ENCODE measurements around the gene RBBP6. TPM values are rescaled to one million over a fixed set of nuclear protein-coding genes. Genes with fewer than 3 reads are reported as not detected.

Gene RBBP6
- total RNA-seq, 1 experiment from 2014 or later: 38.4 TPM

DNA sequence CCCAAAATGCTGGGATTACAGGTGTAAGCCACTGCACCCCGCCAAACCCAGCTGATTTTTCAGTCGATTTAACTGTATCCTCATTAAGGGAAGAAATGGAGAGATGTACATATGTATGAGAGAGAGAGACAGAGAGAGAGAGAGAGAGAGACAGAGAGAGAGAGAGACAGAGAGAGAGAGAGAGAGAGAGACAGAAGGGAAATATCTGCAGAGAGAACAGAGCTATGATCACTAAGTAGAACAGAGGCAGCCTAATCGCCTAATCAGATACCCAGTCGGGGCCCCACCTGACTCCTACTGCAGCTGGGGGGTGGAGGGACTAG is 70.0 kb downstream of the RBBP6 start:
- CTCF ChIA-PET: no interaction called here
- H3K27ac ChIP-seq (ENCODE audit: low read length): no peak overlapping the region

DNA sequence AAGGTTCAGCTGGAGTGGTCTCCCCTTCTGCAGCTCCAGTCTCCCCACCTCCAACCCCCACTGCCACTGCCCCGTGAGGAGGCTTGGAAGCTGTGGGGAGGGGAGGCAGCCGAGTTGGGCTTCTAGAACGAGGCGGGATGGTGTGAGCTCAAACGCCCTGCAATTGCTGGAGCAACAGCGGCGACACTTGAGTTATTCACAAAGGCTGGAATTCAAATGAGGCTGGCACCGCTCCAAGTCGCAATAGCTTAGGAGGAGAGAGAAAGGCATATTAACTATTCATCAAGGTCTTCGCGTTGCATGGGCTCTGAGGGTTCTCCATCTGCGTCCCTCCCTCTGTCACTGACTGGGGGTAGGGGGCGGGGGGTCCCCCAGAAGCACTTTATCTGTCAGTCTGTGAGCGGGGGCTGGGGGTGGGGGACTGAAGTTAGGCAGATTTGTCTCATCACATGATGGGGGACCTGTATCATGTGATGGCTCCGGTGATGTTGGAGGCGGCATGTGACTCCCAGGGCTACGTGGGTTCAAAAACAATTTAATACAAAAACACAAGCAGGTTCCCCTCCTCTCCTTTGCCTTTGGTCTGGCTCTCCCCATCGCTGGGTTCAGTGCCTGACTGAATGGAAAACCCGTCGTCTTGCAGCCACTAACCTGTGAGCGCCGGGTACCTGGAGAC is 70.5 kb downstream of the RBBP6 start:
- ChIA-PET POLR2A (ENCODE audit: unreplicated experiment) (no interaction called here), CTCF (no interaction called here)
- no peak overlapping the region for H3K27ac ChIP-seq (ENCODE audit: low read length)
- H3K79me2 ChIP-seq (ENCODE audit: low read length): no peaks in the 10 kb centered on the region
- no peaks in the 10 kb centered on the region for H4K20me1 ChIP-seq (ENCODE audit: low read length)
- H3K4me3 ChIP-seq (ENCODE audit: low read length): peak overlapping the region; percentile 50
- H3F3A ChIP-seq (ENCODE audit: low read length, unreplicated experiment): no peaks in the 10 kb centered on the region
- H3K4me2 ChIP-seq (ENCODE audit: low read length): peak overlapping the region; percentile 83
- H2AFZ ChIP-seq (ENCODE audit: low read length): peak overlapping the region; percentile 69
- ATAC-seq (peak; percentile 18; the same call in 1 of the 2 replicates), DNase-seq (no peak)
- H3K9me3 ChIP-seq (ENCODE audit: low read length): no peaks in the 10 kb centered on the region
- intact Hi-C loops (cut with micrococcal nuclease): no loop called here
- H3K4me1 ChIP-seq (ENCODE audit: insufficient read depth, low read length): no peaks in the 10 kb centered on the region
- H3K9ac ChIP-seq (ENCODE audit: low read length): no peak overlapping the region
- H3K36me3 ChIP-seq (ENCODE audit: low read depth, low read length): no peaks in the 10 kb centered on the region
- TF ChIP-seq, protein P1, sequence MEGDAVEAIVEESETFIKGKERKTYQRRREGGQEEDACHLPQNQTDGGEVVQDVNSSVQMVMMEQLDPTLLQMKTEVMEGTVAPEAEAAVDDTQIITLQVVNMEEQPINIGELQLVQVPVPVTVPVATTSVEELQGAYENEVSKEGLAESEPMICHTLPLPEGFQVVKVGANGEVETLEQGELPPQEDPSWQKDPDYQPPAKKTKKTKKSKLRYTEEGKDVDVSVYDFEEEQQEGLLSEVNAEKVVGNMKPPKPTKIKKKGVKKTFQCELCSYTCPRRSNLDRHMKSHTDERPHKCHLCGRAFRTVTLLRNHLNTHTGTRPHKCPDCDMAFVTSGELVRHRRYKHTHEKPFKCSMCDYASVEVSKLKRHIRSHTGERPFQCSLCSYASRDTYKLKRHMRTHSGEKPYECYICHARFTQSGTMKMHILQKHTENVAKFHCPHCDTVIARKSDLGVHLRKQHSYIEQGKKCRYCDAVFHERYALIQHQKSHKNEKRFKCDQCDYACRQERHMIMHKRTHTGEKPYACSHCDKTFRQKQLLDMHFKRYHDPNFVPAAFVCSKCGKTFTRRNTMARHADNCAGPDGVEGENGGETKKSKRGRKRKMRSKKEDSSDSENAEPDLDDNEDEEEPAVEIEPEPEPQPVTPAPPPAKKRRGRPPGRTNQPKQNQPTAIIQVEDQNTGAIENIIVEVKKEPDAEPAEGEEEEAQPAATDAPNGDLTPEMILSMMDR (conservative IDR thresholded peaks at IDR 0.05; ENCODE audit: low read depth, low read length): no peak
- TF ChIP-seq EZH2phosphoT487 (IDR thresholded peaks at IDR 0.05; ENCODE audit: borderline replicate concordance, low read length) (no peak), EZH2 (IDR thresholded peaks at IDR 0.05; ENCODE audit: low read length, unreplicated experiment) (no peak)
- no peaks in the 10 kb centered on the region for H3K9me2 ChIP-seq (replicated peaks; ENCODE audit: low read length)
- no peaks in the 10 kb centered on the region for H3K27me3 ChIP-seq (ENCODE audit: low read length)
- no TSS peak for BruUV-seq (replicated peaks)

More for the DNA sequence above, 70.0 kb downstream of the RBBP6 start:
- BruUV-seq (replicated peaks): no TSS peak
- Histone ChIP-seq H3K27me3 (ENCODE audit: low read length) (no peaks in the 10 kb centered on the region), H3K36me3 (ENCODE audit: low read depth, low read length) (no peaks in the 10 kb centered on the region), H3K4me2 (ENCODE audit: low read length) (no peak overlapping the region), H3K9ac (ENCODE audit: low read length) (no peak overlapping the region), H2AFZ (ENCODE audit: low read length) (no peak overlapping the region), H3K4me1 (ENCODE audit: insufficient read depth, low read length) (no peaks in the 10 kb centered on the region), H3K9me2 (replicated peaks; ENCODE audit: low read length) (no peaks in the 10 kb centered on the region), H4K20me1 (ENCODE audit: low read length) (no peaks in the 10 kb centered on the region), H3K4me3 (ENCODE audit: low read length) (no peak overlapping the region), H3K9me3 (ENCODE audit: low read length) (no peaks in the 10 kb centered on the region), H3F3A (ENCODE audit: low read length, unreplicated experiment) (no peaks in the 10 kb centered on the region), H3K79me2 (ENCODE audit: low read length) (no peaks in the 10 kb centered on the region)
- ATAC-seq: no peak; the same call in 1 of the 2 replicates
- TF ChIP-seq, protein P1 (conservative IDR thresholded peaks at IDR 0.05; ENCODE audit: low read depth, low read length): no peak
- no peak for TF ChIP-seq EZH2 (IDR thresholded peaks at IDR 0.05; ENCODE audit: low read length, unreplicated experiment)
- TF ChIP-seq EZH2phosphoT487 (IDR thresholded peaks at IDR 0.05; ENCODE audit: borderline replicate concordance, low read length): no peak
- intact Hi-C loops (cut with micrococcal nuclease): no loop called here
- POLR2A ChIA-PET (ENCODE audit: unreplicated experiment): no interaction called here
- DNase-seq: no peak

- no peaks in the 10 kb centered on the region for H3K36me3 ChIP-seq (ENCODE audit: low read depth, low read length)
- no peaks in the 10 kb centered on the region for H3K79me2 ChIP-seq (ENCODE audit: low read length)
- CTCF ChIA-PET: no interaction called here
- BruUV-seq (replicated peaks): no TSS peak
- POLR2A ChIA-PET (ENCODE audit: unreplicated experiment): interaction anchor here (0.7 kb wide), 1 partner anchor 59 kb away, joined by 4 read pairs; no protein-coding TSS in a partner anchor
- no peak for TF ChIP-seq EZH2phosphoT487 (IDR thresholded peaks at IDR 0.05; ENCODE audit: borderline replicate concordance, low read length)
- TF ChIP-seq, protein P1 (conservative IDR thresholded peaks at IDR 0.05; ENCODE audit: low read depth, low read length): no peak
- TF ChIP-seq EZH2 (IDR thresholded peaks at IDR 0.05; ENCODE audit: low read length, unreplicated experiment): no peak
- peak; percentile 88 for ATAC-seq
- H3K27ac ChIP-seq (ENCODE audit: low read length): no peak overlapping the region
- no peaks in the 10 kb centered on the region for H3K9me3 ChIP-seq (ENCODE audit: low read length)
- no peaks in the 10 kb centered on the region for H3F3A ChIP-seq (ENCODE audit: low read length, unreplicated experiment)
- no peaks in the 10 kb centered on the region for H4K20me1 ChIP-seq (ENCODE audit: low read length)
- H3K27me3 ChIP-seq (ENCODE audit: low read length): no peaks in the 10 kb centered on the region
- peak overlapping the region; percentile 69 for H2AFZ ChIP-seq (ENCODE audit: low read length)
- no peak overlapping the region for H3K9ac ChIP-seq (ENCODE audit: low read length)
- intact Hi-C loops (cut with micrococcal nuclease): no loop called here
- no peaks in the 10 kb centered on the region for H3K4me1 ChIP-seq (ENCODE audit: insufficient read depth, low read length)
- peak overlapping the region; percentile 50 for H3K4me3 ChIP-seq (ENCODE audit: low read length)
- no peaks in the 10 kb centered on the region for H3K9me2 ChIP-seq (replicated peaks; ENCODE audit: low read length)
- DNase-seq: peak; percentile 23
- peak overlapping the region; percentile 83 for H3K4me2 ChIP-seq (ENCODE audit: low read length)
These were observed 71.0 kb downstream of the RBBP6 start for GRCh38 chr16:24610416-24610755.

All from PC-3 (cell line).